Stomach (tissue), 9 donors: ENCODE data around the gene PEX10. TPM values are rescaled to one million over a fixed set of nuclear protein-coding genes. Genes with fewer than 3 reads are reported as not detected.

Experiments used
- DNase-seq, 2 donors: peaks; one replicate each; pipeline versions ENCODE4 v3.0.0 to v3.0.0-alpha.2; 2013 to 2019
- H3K27ac ChIP-seq, 5 donors: fragments of 200-600 bp in 4 of 5; sonication (generic) in 4 of 5; one replicate each; pipeline ENCODE4 v1.5.1; 2013 to 2019; ENCODE audit warnings: mild to moderate bottlenecking in 1 of 5, moderate library complexity in 1 of 5
- H3K27me3 ChIP-seq, 3 donors: fragments of 200-600 bp; sonication (generic); one replicate each; pipeline ENCODE4 v1.5.1; 2017 to 2019; ENCODE audit warnings: mixed run types in 1 of 3
- H3K36me3 ChIP-seq, 4 donors: fragments of 200-600 bp; sonication (generic); 1 replicate in 3 of 4; 2 replicates in 1 of 4; pipeline ENCODE4 v1.5.1; 2016 to 2019
- H3K4me1 ChIP-seq, 4 donors: fragments of 200-600 bp; sonication (generic); one replicate each; pipeline ENCODE4 v1.5.1; 2016 to 2019
- H3K4me3 ChIP-seq, 4 donors: fragments of 200-600 bp; sonication (generic) in 3 of 4; one replicate each; pipeline ENCODE4 v1.5.1; 2016 to 2019; ENCODE audit warnings: mild to moderate bottlenecking in 1 of 4
- H3K9me3 ChIP-seq, 4 donors: fragments of 200-600 bp; sonication (generic); one replicate each; pipeline ENCODE4 v1.5.1; 2016 to 2019
- CTCF ChIP-seq, 7 experiments: fragments of 450-650 bp in 4 of 7; fragments of 200-600 bp in 3 of 7; sonication (generic) in 3 of 7; IDR thresholded peaks; one replicate each; pipeline ENCODE4 v1.5.1; 2016 to 2019; ENCODE audit warnings: antibody characterized with exemption in 7 of 7, control low read depth in 2 of 7, mild to moderate bottlenecking in 1 of 7
- EP300 ChIP-seq: sonication (generic); formaldehyde crosslinking; IDR thresholded peaks from one replicate; pipeline ENCODE4 v1.6.1; 2017; ENCODE audit warnings: antibody characterized with exemption
- POLR2A ChIP-seq, 4 donors: fragments of 450-650 bp; IDR thresholded peaks; one replicate each; pipeline ENCODE4 v1.6.1; 2016; ENCODE audit warnings: antibody characterized with exemption in 4 of 4, control low read depth in 2 of 4, mild to moderate bottlenecking in 1 of 4, moderate library complexity in 1 of 4
- POLR2AphosphoS5 ChIP-seq, 3 donors: sonication (generic); formaldehyde crosslinking; IDR thresholded peaks; one replicate each; pipeline ENCODE4 v1.6.1; 2016; ENCODE audit warnings: antibody characterized with exemption in 3 of 3
- WGBS, 5 donors: extraction: QIAGEN DNeasy Blood & Tissue Kit in 3 of 5; methylation state at CpG; one replicate each; pipeline versions ENCODE4 v1.1.5 to v1.1.7; 2013 to 2018; 5-methylcytosine and 5-hydroxymethylcytosine counted together
- intact Hi-C: fragments of 100-400 bp; cut with DNase I; formaldehyde crosslinking; loops from one replicate; pipeline ENCODE4 v1.15.1; 2023; ENCODE audit warnings: low total_unique reads
- polyA plus RNA-seq, 3 donors: library from polyadenylated mRNA; stranded (reverse); fragments of 200-250 nt; gene quantifications; one replicate each; pipeline ENCODE4 v1.2.3, GENCODE V29; 2013
- total RNA-seq, 5 donors: library from RNA; depleted of rRNA; stranded (reverse); fragments of >200 nt; gene quantifications; one replicate each; pipeline versions ENCODE4 v1.1.0 to v1.2.3, GENCODE V29; 2014 to 2016
- donor health status: healthy with polysubstance abuse.
- donor health status: Bipolar disorder and iron deficiency.
- donor health status: healthy.

Gene PEX10
- total and polyA plus RNA-seq, 8 donors = 0.87 to 27.2 (median 15.7) TPM

- Histone ChIP-seq H3K9me3 (peaks cover 0 to 7% (median 2%) of the 10 kb centered on the region in 4 donors), H3K27me3 (no peaks in the 10 kb centered on the region), H3K36me3 (peaks cover 0 to 36% (median 19%) of the 10 kb centered on the region in 4 donors), H3K4me1 (no peaks in the 10 kb centered on the region), H3K27ac (no peak overlapping the region), H3K4me3 (no peak overlapping the region)
- no peak for TF ChIP-seq CTCF (IDR thresholded peaks at IDR 0.05)
- TF ChIP-seq POLR2A (IDR thresholded peaks at IDR 0.05) = no peak
- no peak for TF ChIP-seq EP300
- TF ChIP-seq POLR2AphosphoS5 (IDR thresholded peaks at IDR 0.05) = no peak
- 92 to 96% (median 94%) methylated on average over 8 of the region's 8 CpGs for WGBS, 5 donors
- intact Hi-C loops = no loop called here
- DNase-seq = no peak
Observed at GRCh38 chr1:2368053-2368744, 44.2 kb downstream of the PEX10 start.

GRCh38 chr1:2363847-2364513 lies 48.4 kb downstream of the PEX10 start:
- H3K27me3 ChIP-seq = no peaks in the 10 kb centered on the region
- intact Hi-C loops = no loop called here
- H3K36me3 ChIP-seq = peaks cover 0 to 9% (median 0%) of the 10 kb centered on the region in 4 donors
- H3K9me3 ChIP-seq = peaks cover 0 to 9% (median 2%) of the 10 kb centered on the region in 4 donors
- WGBS, 5 donors = 98 to 100% (median 99%) methylated on average over 2 of the region's 2 CpGs
- H3K4me3 ChIP-seq = no peak overlapping the region
- DNase-seq = no peak
- H3K4me1 ChIP-seq = no peaks in the 10 kb centered on the region
- H3K27ac ChIP-seq = no peak overlapping the region
- TF ChIP-seq POLR2A (IDR thresholded peaks at IDR 0.05) (no peak), CTCF (IDR thresholded peaks at IDR 0.05) (no peak), POLR2AphosphoS5 (IDR thresholded peaks at IDR 0.05) (no peak), EP300 (no peak)

GRCh38 chr1:2360588-2361364 lies 51.6 kb downstream of the PEX10 start:
- no peak for DNase-seq
- Histone ChIP-seq H3K27ac (no peak overlapping the region), H3K27me3 (no peaks in the 10 kb centered on the region), H3K4me1 (peaks cover 0 to under 1% (median 0%) of the 10 kb centered on the region in 4 donors), H3K4me3 (no peak overlapping the region), H3K36me3 (peaks cover 0 to 14% (median 6%) of the 10 kb centered on the region in 4 donors), H3K9me3 (peaks cover 0 to 9% (median 2%) of the 10 kb centered on the region in 4 donors)
- WGBS, 5 donors = 67 to 87% (median 76%) methylated on average over 11 of the region's 11 CpGs
- TF ChIP-seq EP300 (no peak), CTCF (IDR thresholded peaks at IDR 0.05) (no peak), POLR2AphosphoS5 (IDR thresholded peaks at IDR 0.05) (no peak), POLR2A (IDR thresholded peaks at IDR 0.05) (no peak)
- intact Hi-C loops = no loop called here
